ENCODE data around the gene LINGO1.

Gene LINGO1

GRCh38 chr15:77626002-77626401 lies 6.7 kb downstream of the LINGO1 start:
- H3K27ac ChIP-seq, result no peak overlapping the region
- TF ChIP-seq CTCF (IDR thresholded peaks at IDR 0.05) (no peak), ZFX (IDR thresholded peaks at IDR 0.05; ENCODE audit: borderline replicate concordance) (no peak)

- H3K27ac ChIP-seq, result no peak overlapping the region
- TF ChIP-seq CTCF (IDR thresholded peaks at IDR 0.05), result no peak
- no peak for TF ChIP-seq ZFX (IDR thresholded peaks at IDR 0.05; ENCODE audit: borderline replicate concordance)
Measured at GRCh38 chr15:77625376-77625775, 7.3 kb downstream of the LINGO1 start.

- TF ChIP-seq ZFX (IDR thresholded peaks at IDR 0.05; ENCODE audit: borderline replicate concordance) (no peak), CTCF (IDR thresholded peaks at IDR 0.05) (no peak)
- H3K27ac ChIP-seq, result no peak overlapping the region
Measured at GRCh38 chr15:77624868-77625267, 7.8 kb downstream of the LINGO1 start.

GRCh38 chr15:77623755-77624524 lies 8.8 kb downstream of the LINGO1 start:
- no peak overlapping the region for H3K27ac ChIP-seq
- TF ChIP-seq ZFX (IDR thresholded peaks at IDR 0.05; ENCODE audit: borderline replicate concordance) (no peak), CTCF (IDR thresholded peaks at IDR 0.05) (no peak)

GRCh38 chr15:77622934-77623754 lies 9.6 kb downstream of the LINGO1 start:
- no peak overlapping the region for H3K27ac ChIP-seq
- TF ChIP-seq ZFX (IDR thresholded peaks at IDR 0.05; ENCODE audit: borderline replicate concordance) (no peak), CTCF (IDR thresholded peaks at IDR 0.05) (no peak)

GRCh38 chr15:77622209-77622933 lies 10.3 kb downstream of the LINGO1 start:
- H3K27ac ChIP-seq, result no peak overlapping the region
- TF ChIP-seq ZFX (IDR thresholded peaks at IDR 0.05; ENCODE audit: borderline replicate concordance) (no peak), CTCF (IDR thresholded peaks at IDR 0.05) (no peak)

Data from 22Rv1 (cell line).